Upper lobe of right lung (tissue), 1 donor: ENCODE measurements around the gene INVS. TPM values are rescaled to one million over a fixed set of nuclear protein-coding genes. Genes with fewer than 3 reads are reported as not detected.

Experiments used
- ATAC-seq: fragments of 200-7000 bp; cut with Tn5 transposase; one replicate; pipeline ENCODE4 v1.9.1; 2020; ENCODE audit warnings: mild to moderate bottlenecking, moderate library complexity
- DNase-seq: peaks from one replicate; pipeline ENCODE4 v3.0.0-alpha.2; 2020
- H3K27ac ChIP-seq: fragments of 200-600 bp; one replicate; pipeline ENCODE4 v1.8.0; 2022
- H3K27me3 ChIP-seq: fragments of 200-600 bp; one replicate; pipeline ENCODE4 v1.8.0; 2022; ENCODE audit warnings: mild to moderate bottlenecking
- H3K36me3 ChIP-seq: fragments of 200-600 bp; one replicate; pipeline ENCODE4 v1.8.0; 2022
- H3K4me1 ChIP-seq: fragments of 200-600 bp; one replicate; pipeline ENCODE4 v1.8.0; 2022
- H3K4me3 ChIP-seq: fragments of 200-600 bp; one replicate; pipeline ENCODE4 v1.8.0; 2022; ENCODE audit warnings: mild to moderate bottlenecking
- H3K9me3 ChIP-seq: fragments of 200-600 bp; one replicate; pipeline ENCODE4 v1.8.0; 2022
- intact Hi-C: fragments of 100-400 bp; cut with DNase I; formaldehyde crosslinking; loops from one replicate; pipeline ENCODE4 v1.11.0; 2022
- total RNA-seq: library from RNA; stranded (reverse); fragmentation: NEBNext Ultra II Directional; extraction: Animal tissue kit (Norgen Biotek cat#: 25700); gene quantifications from one replicate; pipeline ENCODE4 v1.2.1, GENCODE V29; 2021
- TF ChIP-seq, protein P1 (sequence below): fragments of 200-600 bp; IDR thresholded peaks from one replicate; pipeline ENCODE4 v1.8.0; 2022; ENCODE audit warnings: antibody characterized with exemption
- donor health status: DM: no; HTN: yes; CAD: no; lungs with severe emphysema.

Gene INVS
- total RNA-seq, 1 donor from 2014 or later, result 22.2 TPM

DNA sequence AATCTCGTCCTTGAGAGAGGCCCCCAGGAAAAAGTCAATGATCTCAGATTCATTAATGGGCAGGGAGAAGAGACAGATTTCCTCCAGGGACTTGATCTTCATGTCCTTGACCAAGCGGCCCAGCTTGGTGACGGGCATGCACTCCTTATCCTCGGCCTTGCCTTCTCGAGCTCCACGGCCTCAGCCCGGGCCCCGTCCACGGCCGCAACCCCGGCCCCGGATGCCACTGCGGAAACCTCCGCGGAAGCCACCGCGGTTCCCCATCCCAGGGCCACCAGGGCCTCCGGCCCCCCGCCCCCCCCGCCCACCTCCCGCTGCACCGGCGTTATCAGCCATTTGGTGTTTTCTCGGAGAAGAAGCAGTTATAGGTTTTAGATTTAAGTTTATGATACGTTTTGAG, 18.3 kb downstream of the INVS start:
- no peaks in the 10 kb centered on the region for H3K27me3 ChIP-seq
- DNase-seq (peak; percentile 37), ATAC-seq (no peak)
- peaks cover 4% of the 10 kb centered on the region for H3K36me3 ChIP-seq
- H3K27ac ChIP-seq, result no peak overlapping the region
- TF ChIP-seq, protein P1, sequence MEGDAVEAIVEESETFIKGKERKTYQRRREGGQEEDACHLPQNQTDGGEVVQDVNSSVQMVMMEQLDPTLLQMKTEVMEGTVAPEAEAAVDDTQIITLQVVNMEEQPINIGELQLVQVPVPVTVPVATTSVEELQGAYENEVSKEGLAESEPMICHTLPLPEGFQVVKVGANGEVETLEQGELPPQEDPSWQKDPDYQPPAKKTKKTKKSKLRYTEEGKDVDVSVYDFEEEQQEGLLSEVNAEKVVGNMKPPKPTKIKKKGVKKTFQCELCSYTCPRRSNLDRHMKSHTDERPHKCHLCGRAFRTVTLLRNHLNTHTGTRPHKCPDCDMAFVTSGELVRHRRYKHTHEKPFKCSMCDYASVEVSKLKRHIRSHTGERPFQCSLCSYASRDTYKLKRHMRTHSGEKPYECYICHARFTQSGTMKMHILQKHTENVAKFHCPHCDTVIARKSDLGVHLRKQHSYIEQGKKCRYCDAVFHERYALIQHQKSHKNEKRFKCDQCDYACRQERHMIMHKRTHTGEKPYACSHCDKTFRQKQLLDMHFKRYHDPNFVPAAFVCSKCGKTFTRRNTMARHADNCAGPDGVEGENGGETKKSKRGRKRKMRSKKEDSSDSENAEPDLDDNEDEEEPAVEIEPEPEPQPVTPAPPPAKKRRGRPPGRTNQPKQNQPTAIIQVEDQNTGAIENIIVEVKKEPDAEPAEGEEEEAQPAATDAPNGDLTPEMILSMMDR, result no peak
- H3K9me3 ChIP-seq, result no peaks in the 10 kb centered on the region
- no peaks in the 10 kb centered on the region for H3K4me1 ChIP-seq
- intact Hi-C loops, result no loop called here
- H3K4me3 ChIP-seq, result no peak overlapping the region

DNA sequence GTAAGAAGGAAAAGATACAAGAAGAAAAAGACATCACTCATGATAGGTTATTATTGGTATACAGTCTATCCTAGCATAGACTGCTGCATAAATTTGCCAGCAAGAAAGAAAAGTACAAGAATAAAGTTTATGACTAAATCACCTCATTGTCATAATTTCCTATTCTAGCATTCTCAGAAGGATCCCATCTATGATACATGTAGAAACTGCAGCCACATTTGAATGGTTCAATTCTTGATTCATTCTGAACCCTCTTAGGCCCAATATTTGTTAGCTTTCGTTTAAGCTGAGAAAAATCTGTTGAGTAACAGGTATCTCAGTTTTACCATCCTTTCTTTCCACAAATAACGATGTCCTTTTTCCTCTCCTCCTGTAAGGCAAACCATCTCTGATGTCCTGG, 21.2 kb downstream of the INVS start:
- H3K27me3 ChIP-seq, result no peaks in the 10 kb centered on the region
- intact Hi-C loops, result no loop called here
- H3K36me3 ChIP-seq, result no peaks in the 10 kb centered on the region
- TF ChIP-seq, protein P1, result no peak
- H3K27ac ChIP-seq, result no peak overlapping the region
- H3K4me3 ChIP-seq, result no peak overlapping the region
- ATAC-seq, result no peak
- no peaks in the 10 kb centered on the region for H3K4me1 ChIP-seq
- H3K9me3 ChIP-seq, result no peaks in the 10 kb centered on the region
- no peak for DNase-seq

DNA sequence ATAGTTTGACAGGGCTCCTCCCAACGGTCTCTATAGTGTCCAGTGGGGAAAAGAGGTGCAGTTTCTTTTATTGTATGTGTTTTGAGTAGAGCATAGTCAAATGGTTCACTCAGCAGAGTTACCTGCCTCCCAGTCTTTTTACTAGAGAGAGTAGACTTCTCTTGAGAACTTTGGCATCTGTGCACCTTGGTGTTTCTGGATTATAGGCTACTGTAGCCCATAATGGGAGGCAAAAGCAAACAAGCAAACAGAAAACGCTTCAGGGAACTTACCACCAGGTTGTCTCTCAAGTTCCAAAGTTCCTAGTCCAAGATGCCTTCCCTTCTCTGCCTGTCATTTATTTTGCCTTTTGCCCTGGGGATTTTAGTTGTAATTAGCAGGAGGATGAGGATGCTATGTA, 26.2 kb downstream of the INVS start:
- H3K9me3 ChIP-seq, result no peaks in the 10 kb centered on the region
- no peaks in the 10 kb centered on the region for H3K27me3 ChIP-seq
- H3K36me3 ChIP-seq, result peaks cover 14% of the 10 kb centered on the region
- intact Hi-C loops, result no loop called here
- no peak for ATAC-seq
- no peak overlapping the region for H3K27ac ChIP-seq
- no peaks in the 10 kb centered on the region for H3K4me1 ChIP-seq
- DNase-seq, result no peak
- H3K4me3 ChIP-seq, result no peak overlapping the region
- TF ChIP-seq, protein P1, result no peak

DNA sequence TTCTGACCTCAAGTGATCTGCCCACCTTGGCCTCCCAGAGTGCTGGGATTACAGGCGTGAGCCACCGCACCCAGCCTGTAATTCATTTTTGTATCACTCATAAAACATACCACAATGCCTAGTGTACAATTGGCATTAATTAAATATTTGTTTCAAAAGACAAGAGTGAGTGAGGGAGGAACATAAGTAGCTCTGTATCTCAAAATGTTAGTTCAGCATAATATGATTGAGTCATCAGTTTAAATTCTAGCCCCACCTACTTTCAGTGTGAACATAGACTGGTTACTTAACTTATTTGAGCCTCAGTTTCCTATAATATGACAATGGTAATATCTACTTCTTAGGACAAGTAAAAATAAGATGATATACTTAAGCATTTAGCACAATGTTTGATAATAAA, 26.9 kb downstream of the INVS start:
- no peaks in the 10 kb centered on the region for H3K27me3 ChIP-seq
- H3K4me3 ChIP-seq, result no peak overlapping the region
- H3K4me1 ChIP-seq, result no peaks in the 10 kb centered on the region
- DNase-seq (no peak), ATAC-seq (no peak)
- intact Hi-C loops, result no loop called here
- TF ChIP-seq, protein P1, result no peak
- peaks cover 14% of the 10 kb centered on the region for H3K36me3 ChIP-seq
- H3K27ac ChIP-seq, result no peak overlapping the region
- no peaks in the 10 kb centered on the region for H3K9me3 ChIP-seq

DNA sequence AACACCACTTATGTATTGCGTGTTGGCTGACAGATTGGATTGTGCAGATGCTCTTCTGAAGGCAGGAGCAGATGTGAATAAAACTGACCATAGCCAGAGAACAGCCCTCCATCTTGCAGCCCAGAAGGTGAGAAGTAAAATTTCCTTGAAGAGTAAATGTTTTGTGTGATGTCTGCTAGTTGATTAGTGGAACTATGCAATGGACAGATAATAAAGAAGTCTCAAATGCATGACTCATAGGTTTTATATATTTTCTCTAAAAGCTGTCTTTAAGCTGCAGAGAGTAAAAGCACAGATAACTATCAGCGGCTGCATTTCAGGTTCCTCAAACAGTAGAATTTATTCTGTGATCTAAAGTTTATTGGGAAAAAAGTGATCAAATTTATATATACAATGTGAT, 27.4 kb downstream of the INVS start:
- intact Hi-C loops, result no loop called here
- no peaks in the 10 kb centered on the region for H3K4me1 ChIP-seq
- no peak overlapping the region for H3K27ac ChIP-seq
- H3K36me3 ChIP-seq, result peaks cover 16% of the 10 kb centered on the region
- no peak overlapping the region for H3K4me3 ChIP-seq
- TF ChIP-seq, protein P1, result no peak
- H3K27me3 ChIP-seq, result no peaks in the 10 kb centered on the region
- DNase-seq (no peak), ATAC-seq (no peak)
- H3K9me3 ChIP-seq, result no peaks in the 10 kb centered on the region

DNA sequence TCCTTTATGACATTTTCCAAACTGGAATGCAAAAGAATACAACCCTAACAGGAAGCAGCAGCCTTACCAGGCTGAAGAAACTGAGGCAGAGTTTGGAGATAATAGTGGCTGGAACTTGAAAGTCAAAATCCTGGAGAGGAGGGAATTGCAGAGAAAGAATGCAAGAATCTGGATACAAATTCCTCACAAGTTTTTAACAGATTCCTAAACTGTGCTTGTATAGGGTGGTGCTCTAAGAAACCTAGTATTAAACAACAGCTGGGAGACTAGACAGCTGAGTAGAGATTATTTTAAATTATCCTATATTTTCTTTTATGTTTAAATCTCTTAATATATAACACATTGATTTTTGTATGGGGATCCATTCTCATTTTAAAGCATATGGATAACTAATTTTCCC, 30.7 kb downstream of the INVS start:
- TF ChIP-seq, protein P1, result no peak
- peaks cover 21% of the 10 kb centered on the region for H3K36me3 ChIP-seq
- intact Hi-C loops, result no loop called here
- no peak for ATAC-seq
- no peak for DNase-seq
- H3K9me3 ChIP-seq, result no peaks in the 10 kb centered on the region
- H3K27me3 ChIP-seq, result no peaks in the 10 kb centered on the region
- no peaks in the 10 kb centered on the region for H3K4me1 ChIP-seq
- H3K4me3 ChIP-seq, result no peak overlapping the region
- H3K27ac ChIP-seq, result no peak overlapping the region
